Hepatocyte (in vitro differentiated cells): ENCODE measurements around the gene RAB37. TPM values are rescaled to one million over a fixed set of nuclear protein-coding genes. Genes with fewer than 3 reads are reported as not detected.
A peak's percentile ranks its signal among the peaks of the same experiment; 100 is the strongest.

Source experiments
- DNase-seq: peaks from one replicate; pipeline ENCODE4 v3.0.0-alpha.2; 2016; ENCODE audit warnings: low spot score
- H2AFZ ChIP-seq: fragments of 200-600 bp; sonication (generic); 2 replicates; pipeline ENCODE4 v1.6.0; 2016; ENCODE audit warnings: antibody characterized with exemption, mild to moderate bottlenecking
- H3K27ac ChIP-seq: fragments of 200-600 bp; sonication (generic); 2 replicates; pipeline ENCODE4 v1.5.1; 2016; ENCODE audit warnings: mild to moderate bottlenecking
- H3K27me3 ChIP-seq: fragments of 200-600 bp; sonication (generic); 2 replicates; pipeline ENCODE4 v1.6.1; 2016
- H3K36me3 ChIP-seq: fragments of 200-600 bp; sonication (generic); replicated peaks from 2 replicates; pipeline ENCODE4 v1.5.1; 2016; ENCODE audit warnings: low read depth; ENCODE audit not compliant: insufficient read depth
- H3K4me1 ChIP-seq: fragments of 200-600 bp; sonication (generic); 2 replicates; pipeline ENCODE4 v1.5.1; 2016; ENCODE audit warnings: mild to moderate bottlenecking, moderate library complexity; ENCODE audit not compliant: insufficient read depth
- H3K4me2 ChIP-seq: fragments of 200-600 bp; sonication (generic); 2 replicates; pipeline ENCODE4 v1.6.0; 2016
- H3K4me3 ChIP-seq: fragments of 200-600 bp; sonication (generic); 2 replicates; pipeline ENCODE4 v1.5.1; 2016; ENCODE audit warnings: mild to moderate bottlenecking
- H3K79me2 ChIP-seq: fragments of 200-600 bp; sonication (generic); 2 replicates; pipeline ENCODE4 v1.6.0; 2017; ENCODE audit warnings: mild to moderate bottlenecking
- H3K9me2 ChIP-seq: fragments of 200-600 bp; sonication (generic); replicated peaks from 2 replicates; pipeline ENCODE4 v1.6.0; 2017; ENCODE audit warnings: mild to moderate bottlenecking; ENCODE audit not compliant: insufficient read depth
- H3K9me3 ChIP-seq: fragments of 200-600 bp; sonication (generic); 2 replicates; pipeline ENCODE4 v1.5.1; 2016; ENCODE audit warnings: low read depth, mild to moderate bottlenecking
- H4K20me1 ChIP-seq: fragments of 200-600 bp; sonication (generic); 2 replicates; pipeline ENCODE4 v1.6.0; 2016; ENCODE audit warnings: mild to moderate bottlenecking; ENCODE audit not compliant: insufficient read depth, poor library complexity, severe bottlenecking
- CTCF ChIP-seq: fragments of 200-600 bp; sonication (generic); IDR thresholded peaks from 2 replicates; pipeline ENCODE4 v1.5.1; 2016; ENCODE audit warnings: antibody characterized with exemption, mild to moderate bottlenecking; ENCODE audit not compliant: poor library complexity
- EZH2 ChIP-seq: fragments of 200-600 bp; sonication (generic); IDR thresholded peaks from 2 replicates; pipeline ENCODE4 v1.6.1; 2016; ENCODE audit warnings: antibody characterized with exemption, mild to moderate bottlenecking, borderline replicate concordance
- EZH2phosphoT487 ChIP-seq: fragments of 200-600 bp; sonication (generic); IDR thresholded peaks from one replicate; pipeline ENCODE4 v1.6.1; 2018; ENCODE audit warnings: antibody characterized with exemption, mild to moderate bottlenecking, low read depth, moderate library complexity; ENCODE audit not compliant: unreplicated experiment, severe bottlenecking
- WGBS: methylation state at CpG from one replicate; pipeline ENCODE4 v1.1.6; 2016; ENCODE audit warnings: low lambda C conversion rate; ENCODE audit errors: missing lambda C conversion rate; 5-methylcytosine and 5-hydroxymethylcytosine counted together
- polyA plus RNA-seq: library from polyadenylated mRNA; unstranded; fragments of >200 nt; fragmentation: Nextera tagmentation; extraction: Ambion mirVana; gene quantifications from 2 replicates; pipeline ENCODE4 v1.2.1, GENCODE V29; 2016
- total RNA-seq: library from RNA; depleted of rRNA; stranded (reverse); fragments of >200 nt; gene quantifications from 2 replicates; pipeline ENCODE4 v1.2.3, GENCODE V29; 2014

Gene RAB37
- total and polyA plus RNA-seq, 2 experiments from 2014 or later: 6.1 to 7.0 TPM

GRCh38 chr17:74743755-74744154, 6.7 kb downstream of the RAB37 start:
- TF ChIP-seq CTCF (no peak), EZH2phosphoT487 (no peak), EZH2 (no peak)
- no peak overlapping the region for H3K27ac ChIP-seq

GRCh38 chr17:74744349-74744713, 7.3 kb downstream of the RAB37 start:
- TF ChIP-seq CTCF (no peak), EZH2 (no peak), EZH2phosphoT487 (no peak)
- no peak overlapping the region for H3K27ac ChIP-seq
- no peak overlapping the region for H3K4me3 ChIP-seq
- no peak overlapping the region for H3K4me2 ChIP-seq
- no peaks in the 10 kb centered on the region for H3K36me3 ChIP-seq
- no peak for DNase-seq
- H3K9me3 ChIP-seq: no peaks in the 10 kb centered on the region
- no peaks in the 10 kb centered on the region for H3K27me3 ChIP-seq
- no peak overlapping the region for H2AFZ ChIP-seq
- H3K9me2 ChIP-seq: no peaks in the 10 kb centered on the region
- peaks cover 11% of the 10 kb centered on the region for H3K79me2 ChIP-seq
- peaks cover 28% of the 10 kb centered on the region for H3K4me1 ChIP-seq
- H4K20me1 ChIP-seq: peaks cover 8% of the 10 kb centered on the region
- WGBS: 64% methylated on average over 2 of the region's 2 CpGs

More at GRCh38 chr17:74743755-74744154, 6.7 kb downstream of the RAB37 start:
- H2AFZ ChIP-seq: no peak overlapping the region
- H3K36me3 ChIP-seq: no peaks in the 10 kb centered on the region
- no peaks in the 10 kb centered on the region for H3K27me3 ChIP-seq
- no peak for DNase-seq
- H3K9me2 ChIP-seq: no peaks in the 10 kb centered on the region
- no peaks in the 10 kb centered on the region for H3K9me3 ChIP-seq
- peaks cover 2% of the 10 kb centered on the region for H4K20me1 ChIP-seq
- H3K79me2 ChIP-seq: peaks cover 6% of the 10 kb centered on the region
- H3K4me3 ChIP-seq: no peak overlapping the region
- peaks cover 30% of the 10 kb centered on the region for H3K4me1 ChIP-seq
- WGBS: 79% methylated on average over 2 of the region's 2 CpGs
- H3K4me2 ChIP-seq: no peak overlapping the region

- Histone ChIP-seq H3K79me2 (peaks cover 17% of the 10 kb centered on the region), H3K4me3 (no peak overlapping the region), H2AFZ (no peak overlapping the region), H4K20me1 (peaks cover 10% of the 10 kb centered on the region), H3K36me3 (no peaks in the 10 kb centered on the region), H3K27me3 (no peaks in the 10 kb centered on the region), H3K27ac (no peak overlapping the region), H3K9me3 (no peaks in the 10 kb centered on the region), H3K4me1 (peaks cover 28% of the 10 kb centered on the region), H3K9me2 (no peaks in the 10 kb centered on the region), H3K4me2 (peak overlapping the region; percentile 64)
- TF ChIP-seq CTCF (peak; percentile 98), EZH2phosphoT487 (no peak)
- WGBS: 40% methylated on average over 22 of the region's 24 CpGs
- DNase-seq: peak; percentile 78
Measured at GRCh38 chr17:74744714-74745547, 7.9 kb downstream of the RAB37 start.
